ENCODE data around the gene PCDHA13. TPM values are rescaled to one million over a fixed set of nuclear protein-coding genes. Genes with fewer than 3 reads are reported as not detected.

Gene PCDHA13
- total and polyA plus RNA-seq, 2 of the 4 experiments (the other 2 are of a cell fraction) = not detected

- Histone ChIP-seq H3K9me3 (ENCODE audit: control insufficient read depth, insufficient read depth, low read length) (peaks cover 23% of the 10 kb centered on the region), H4K8ac (ENCODE audit: low read depth in 2 of 2, low read length in 2 of 2) (no peak overlapping the region), H3K4me3 (ENCODE audit: insufficient read depth, low read depth, low read length) (no peak overlapping the region), H3K4me2 (ENCODE audit: low read depth, low read length) (no peak overlapping the region), H2BK20ac (ENCODE audit: low read depth, low read length) (no peak overlapping the region), H3K4ac (ENCODE audit: low read depth, low read length) (no peak overlapping the region), H2BK120ac (ENCODE audit: low read depth, low read length) (no peak overlapping the region), H2BK15ac (ENCODE audit: low read depth, low read length) (no peak overlapping the region), H3K79me1 (ENCODE audit: low read depth in 1 of 2, low read length in 2 of 2) (no peaks in the 10 kb centered on the region), H3K4me1 (ENCODE audit: control insufficient read depth, insufficient read depth, low read length) (no peaks in the 10 kb centered on the region), H3K18ac (ENCODE audit: low read depth, low read length) (no peak overlapping the region), H3K9ac (ENCODE audit: low read depth, low read length) (no peak overlapping the region), H2BK5ac (ENCODE audit: low read depth, low read length, poor library complexity, severe bottlenecking) (no peak overlapping the region), H3K36me3 (ENCODE audit: control insufficient read depth, insufficient read depth, low read length) (no peaks in the 10 kb centered on the region), H2AK9ac (replicated peaks; ENCODE audit: low read depth, low read length, poor library complexity) (no peak overlapping the region), H3K27me3 (ENCODE audit: control insufficient read depth, insufficient read depth, low read length) (no peaks in the 10 kb centered on the region), H3K56ac (ENCODE audit: extremely low read depth, insufficient read depth, low read length) (no peak overlapping the region), H3K23ac (ENCODE audit: low read depth, low read length) (no peak overlapping the region), H3K27ac (ENCODE audit: insufficient read depth, low read length) (no peak overlapping the region), H4K5ac (ENCODE audit: low read depth, low read length) (no peak overlapping the region), H4K91ac (ENCODE audit: insufficient read depth, low read depth, low read length) (no peak overlapping the region), H2AK5ac (ENCODE audit: low read depth, low read length) (no peak overlapping the region), H3K9me1 (ENCODE audit: insufficient read depth, low read length) (no peaks in the 10 kb centered on the region), H2AFZ (replicated peaks; ENCODE audit: low read length, poor library complexity) (no peak overlapping the region), H4K20me1 (ENCODE audit: insufficient read depth, low read length) (no peaks in the 10 kb centered on the region), H3K14ac (replicated peaks; ENCODE audit: low read depth, low read length) (no peak overlapping the region)
- in situ Hi-C loops (cut with MboI; ENCODE audit: low sequenced_read_pairs) = no loop called here
- BruUV-seq (replicated peaks) = no TSS peak
- ATAC-seq (ENCODE audit: low read depth) (no peak), DNase-seq (no peak)
- POLR2A ChIA-PET (ENCODE audit: unreplicated experiment) = no interaction called here
- dilution Hi-C loops (cut with HindIII; ENCODE audit: low sequenced_read_pairs, unreplicated experiment) = no loop called here
- TF ChIP-seq MAZ (IDR thresholded peaks at IDR 0.05; ENCODE audit: borderline replicate concordance, low read depth, low read length) (no peak), ELK1 (IDR thresholded peaks at IDR 0.05; ENCODE audit: borderline replicate concordance, low read depth, low read length) (no peak), BHLHE40 (IDR thresholded peaks at IDR 0.05; ENCODE audit: low read depth, low read length) (no peak), POLR2A (IDR thresholded peaks at IDR 0.05; ENCODE audit: low read depth, low read length) (no peak), SMC3 (IDR thresholded peaks at IDR 0.05; ENCODE audit: low read depth, low read length) (no peak), MXI1 (IDR thresholded peaks at IDR 0.05; ENCODE audit: borderline replicate concordance, low read depth, low read length) (no peak)
- 45% methylated on average over 71 of the region's 79 CpGs; no CpG with 5 or more reads in 1 of the 2 experiments for whole genome bisulfite sequencing, 2 experiments (ENCODE audit: extremely low coverage in 2 of 2, insufficient read length in 1 of 2)
- intact Hi-C loops (cut with micrococcal nuclease) = no loop called here
- CTCF ChIA-PET = no interaction called here
Measured at GRCh38 chr5:140883927-140884697, 2.2 kb downstream of the PCDHA13 start.

Measured in IMR-90 (cell line).